ENCODE data around the gene CEND1. TPM values are rescaled to one million over a fixed set of nuclear protein-coding genes. Genes with fewer than 3 reads are reported as not detected.

Gene CEND1
- total and polyA plus RNA-seq, 2 experiments from 2014 or later, result not detected

DNA sequence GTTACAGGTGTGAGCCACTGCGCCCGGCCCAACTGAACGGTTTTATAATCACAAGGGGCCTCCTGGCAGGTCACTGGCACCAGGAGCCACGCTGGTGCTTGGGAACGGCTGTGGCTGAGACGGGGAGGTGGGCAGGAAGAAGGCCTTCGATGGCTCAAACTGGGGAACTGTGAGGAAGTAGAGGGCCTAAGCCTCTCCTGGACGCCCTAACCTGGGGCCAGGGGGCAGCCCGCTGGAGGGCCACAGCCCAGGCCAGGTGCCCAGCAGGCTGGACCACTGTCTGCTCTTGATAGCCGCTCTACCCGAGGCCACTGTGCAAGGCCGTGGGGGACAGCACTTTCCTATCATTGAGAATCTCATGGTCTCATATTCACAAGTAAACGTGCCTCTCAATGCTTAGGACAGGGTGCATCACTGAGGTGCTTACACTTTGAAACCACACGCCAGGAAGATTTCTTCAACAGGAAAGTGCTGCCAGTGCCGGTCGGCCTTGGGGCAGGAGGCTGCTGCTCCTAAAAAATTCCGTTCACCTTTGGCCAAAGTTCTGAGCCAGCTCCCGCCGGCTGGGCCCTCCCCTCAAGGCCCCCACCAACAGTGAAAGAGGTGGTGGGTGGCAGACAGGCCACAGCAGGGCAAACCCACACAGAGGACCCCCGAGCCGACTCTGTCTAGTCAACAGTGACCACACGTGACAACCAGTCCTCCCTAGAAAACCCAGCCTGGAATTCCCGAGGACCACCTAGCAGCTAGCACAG lies 19.8 kb downstream of the CEND1 start:
- DNase-seq (ENCODE audit: low spot score), result peak; percentile 3
- Histone ChIP-seq H3K4me3 (no peak overlapping the region), H3K36me3 (replicated peaks; ENCODE audit: insufficient read depth, low read depth) (no peaks in the 10 kb centered on the region), H3K9me2 (replicated peaks; ENCODE audit: insufficient read depth) (no peaks in the 10 kb centered on the region), H3K4me1 (ENCODE audit: insufficient read depth) (no peaks in the 10 kb centered on the region), H2AFZ (no peak overlapping the region), H3K4me2 (no peak overlapping the region), H3K27me3 (no peaks in the 10 kb centered on the region), H3K27ac (no peak overlapping the region), H4K20me1 (ENCODE audit: insufficient read depth, poor library complexity, severe bottlenecking) (peaks cover 23% of the 10 kb centered on the region), H3K9me3 (ENCODE audit: low read depth) (no peaks in the 10 kb centered on the region), H3K79me2 (peaks cover 24% of the 10 kb centered on the region)
- WGBS (ENCODE audit: low lambda C conversion rate, missing lambda C conversion rate), result 95% methylated on average over 23 of the region's 23 CpGs
- TF ChIP-seq EZH2 (IDR thresholded peaks at IDR 0.05; ENCODE audit: borderline replicate concordance) (no peak), CTCF (IDR thresholded peaks at IDR 0.05; ENCODE audit: poor library complexity) (no peak), EZH2phosphoT487 (IDR thresholded peaks at IDR 0.05; ENCODE audit: low read depth, severe bottlenecking, unreplicated experiment) (no peak)

- Histone ChIP-seq H3K9me2 (replicated peaks; ENCODE audit: insufficient read depth) (no peaks in the 10 kb centered on the region), H3K4me2 (no peak overlapping the region), H3K9me3 (ENCODE audit: low read depth) (no peaks in the 10 kb centered on the region), H2AFZ (no peak overlapping the region), H3K27me3 (no peaks in the 10 kb centered on the region), H3K4me1 (ENCODE audit: insufficient read depth) (peaks cover 7% of the 10 kb centered on the region), H3K4me3 (no peak overlapping the region), H3K79me2 (no peaks in the 10 kb centered on the region), H4K20me1 (ENCODE audit: insufficient read depth, poor library complexity, severe bottlenecking) (peaks cover 8% of the 10 kb centered on the region), H3K36me3 (replicated peaks; ENCODE audit: insufficient read depth, low read depth) (no peaks in the 10 kb centered on the region), H3K27ac (no peak overlapping the region)
- TF ChIP-seq EZH2phosphoT487 (IDR thresholded peaks at IDR 0.05; ENCODE audit: low read depth, severe bottlenecking, unreplicated experiment) (no peak), CTCF (IDR thresholded peaks at IDR 0.05; ENCODE audit: poor library complexity) (no peak), EZH2 (IDR thresholded peaks at IDR 0.05; ENCODE audit: borderline replicate concordance) (no peak)
- no peak for DNase-seq (ENCODE audit: low spot score)
- WGBS (ENCODE audit: low lambda C conversion rate, missing lambda C conversion rate), result 95% methylated on average over 11 of the region's 11 CpGs
Observed at GRCh38 chr11:767238-767637, 22.7 kb downstream of the CEND1 start.

DNA sequence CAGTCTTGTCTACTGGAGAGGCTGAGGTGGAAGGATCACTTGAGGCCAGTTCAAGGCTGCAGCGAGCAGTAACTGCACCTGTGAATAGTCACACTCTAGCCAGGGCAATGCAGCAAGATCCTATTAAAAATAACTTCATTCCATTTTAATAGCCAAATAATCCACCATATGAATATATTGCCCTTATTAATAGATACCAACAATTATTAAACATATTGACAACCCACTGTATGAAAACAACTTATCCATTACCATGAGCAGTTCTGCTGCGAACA lies 23.0 kb downstream of the CEND1 start:
- no peaks in the 10 kb centered on the region for H3K9me2 ChIP-seq (replicated peaks; ENCODE audit: insufficient read depth)
- no peaks in the 10 kb centered on the region for H3K79me2 ChIP-seq
- no peak for DNase-seq (ENCODE audit: low spot score)
- no peak overlapping the region for H2AFZ ChIP-seq
- 94% methylated on average over 2 of the region's 2 CpGs for WGBS (ENCODE audit: low lambda C conversion rate, missing lambda C conversion rate)
- no peaks in the 10 kb centered on the region for H3K27me3 ChIP-seq
- peaks cover 8% of the 10 kb centered on the region for H3K4me1 ChIP-seq (ENCODE audit: insufficient read depth)
- no peaks in the 10 kb centered on the region for H3K36me3 ChIP-seq (replicated peaks; ENCODE audit: insufficient read depth, low read depth)
- no peak overlapping the region for H3K27ac ChIP-seq
- H3K9me3 ChIP-seq (ENCODE audit: low read depth), result no peaks in the 10 kb centered on the region
- H3K4me2 ChIP-seq, result no peak overlapping the region
- peaks cover 8% of the 10 kb centered on the region for H4K20me1 ChIP-seq (ENCODE audit: insufficient read depth, poor library complexity, severe bottlenecking)
- TF ChIP-seq CTCF (IDR thresholded peaks at IDR 0.05; ENCODE audit: poor library complexity), result no peak
- TF ChIP-seq EZH2 (IDR thresholded peaks at IDR 0.05; ENCODE audit: borderline replicate concordance), result no peak
- TF ChIP-seq EZH2phosphoT487 (IDR thresholded peaks at IDR 0.05; ENCODE audit: low read depth, severe bottlenecking, unreplicated experiment), result no peak
- no peak overlapping the region for H3K4me3 ChIP-seq

Measured in hepatocyte (in vitro differentiated cells).